Dedifferentiated amniotic fluid mesenchymal stem cell (primary cell): ENCODE results near the gene PTPN13.

Experiments
- DNase-seq: peaks from one replicate; pipeline ENCODE4 v3.0.0-alpha.2; 2016; ENCODE audit errors: extremely low spot score

The PTPN13 gene

DNA sequence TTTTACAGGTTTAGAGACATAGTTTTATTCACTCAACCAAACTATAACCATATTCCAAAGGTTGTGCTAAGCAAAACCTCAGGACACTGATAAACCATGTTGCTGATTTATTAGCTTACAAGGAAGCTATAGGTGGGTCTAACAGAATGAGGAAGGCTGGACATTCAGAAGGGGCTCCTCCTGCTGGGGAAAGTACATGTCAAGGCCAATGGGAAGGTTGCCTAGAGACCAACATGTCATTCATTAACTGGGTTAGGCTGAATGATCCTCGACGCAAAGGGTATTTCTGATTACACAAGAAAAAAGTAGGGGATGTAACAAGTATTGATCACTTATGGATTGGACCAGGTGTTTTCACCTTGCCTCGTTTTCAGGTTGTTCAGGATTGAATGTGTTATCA is 224.7 kb downstream of the PTPN13 start:
- DNase-seq: no peak

GRCh38 chr4:86819561-86819960 is 225.4 kb downstream of the PTPN13 start:
- no peak for DNase-seq

DNA sequence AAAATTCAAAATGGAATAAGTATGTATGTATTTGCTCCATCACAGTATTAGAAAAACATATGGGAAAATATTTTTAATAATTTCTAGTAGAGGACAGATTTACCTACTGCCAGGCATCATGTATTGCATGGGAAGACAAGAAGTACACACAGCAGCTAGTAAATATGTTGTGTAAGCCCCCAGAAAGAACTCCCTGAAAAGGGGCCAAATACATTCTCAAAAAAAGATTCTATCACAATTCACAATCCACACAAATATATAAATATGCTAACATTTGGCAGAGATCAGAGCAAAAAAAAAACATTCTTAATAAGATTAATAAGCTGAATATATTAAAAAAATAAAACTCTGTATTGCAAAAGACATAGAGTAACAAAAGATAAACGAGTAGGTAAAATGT is 227.0 kb downstream of the PTPN13 start:
- no peak for DNase-seq

DNA sequence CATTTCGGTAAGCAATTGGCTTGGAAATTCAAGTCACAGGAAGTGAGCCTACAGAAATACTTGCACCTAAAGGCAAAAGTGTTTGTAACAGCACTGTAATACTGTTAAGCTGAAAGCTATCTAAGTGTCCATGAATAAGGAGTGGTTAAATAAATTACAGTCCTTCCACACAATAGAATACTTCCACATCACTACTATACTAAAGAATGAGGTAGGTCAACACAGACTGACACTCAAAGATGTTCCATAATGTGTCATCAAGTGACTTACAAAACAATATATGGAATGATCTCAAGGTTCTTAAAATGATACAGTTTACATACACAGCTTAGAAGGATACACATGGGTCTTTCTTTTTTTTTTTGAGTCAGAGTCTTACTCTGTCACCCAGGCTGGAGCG is 228.0 kb downstream of the PTPN13 start:
- DNase-seq: no peak

GRCh38 chr4:86825511-86825910 is 231.4 kb downstream of the PTPN13 start:
- no peak for DNase-seq

DNA sequence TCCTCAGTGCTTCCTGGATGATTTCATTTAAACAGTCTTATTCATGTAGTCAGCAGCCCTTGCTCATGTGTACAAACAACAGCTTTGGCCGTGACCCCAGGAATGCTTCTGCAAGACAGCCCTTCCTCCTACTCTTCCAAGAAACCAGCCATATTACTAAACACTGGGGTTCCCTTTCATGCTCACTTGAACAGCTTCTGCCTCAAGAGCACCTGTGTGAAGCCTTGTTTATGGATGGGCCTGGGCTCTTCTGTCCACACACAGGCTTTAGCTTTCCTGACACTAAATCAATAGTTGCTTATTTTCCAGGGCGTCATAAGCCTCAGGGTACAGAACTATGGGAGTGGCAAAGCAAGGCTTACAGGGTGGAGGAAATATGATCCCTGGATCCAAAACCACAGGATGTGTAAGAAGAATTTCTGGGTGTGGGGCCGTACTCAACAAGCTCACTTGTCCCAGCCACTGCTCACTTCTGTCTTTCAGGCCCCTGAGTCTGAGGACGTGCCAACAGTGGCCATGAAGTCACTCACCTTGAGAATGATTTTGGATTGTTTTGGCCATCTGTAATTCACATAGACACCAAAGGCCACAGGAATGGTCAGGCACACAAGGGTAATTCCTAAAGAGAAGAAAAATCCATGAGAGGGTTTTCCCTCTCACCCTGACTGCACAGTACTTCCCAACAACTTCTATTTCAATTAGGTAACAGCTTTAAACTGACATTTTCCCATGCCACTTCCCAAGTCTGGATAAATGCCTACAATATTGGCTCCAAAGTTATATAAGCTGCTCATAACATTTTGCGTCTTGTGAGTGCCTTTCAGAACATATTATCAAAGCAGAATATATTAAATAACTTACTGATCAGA is 237.4 kb downstream of the PTPN13 start:
- peak; percentile 88 for DNase-seq

GRCh38 chr4:86833615-86834014 is 239.5 kb downstream of the PTPN13 start:
- DNase-seq: no peak

- DNase-seq: no peak
Observed at GRCh38 chr4:86834901-86835300, 240.8 kb downstream of the PTPN13 start.

GRCh38 chr4:86835677-86836076 is 241.6 kb downstream of the PTPN13 start:
- no peak for DNase-seq

GRCh38 chr4:86837691-86838503 is 243.8 kb downstream of the PTPN13 start:
- DNase-seq: no peak

GRCh38 chr4:86840858-86841257 is 246.7 kb downstream of the PTPN13 start:
- no peak for DNase-seq

DNA sequence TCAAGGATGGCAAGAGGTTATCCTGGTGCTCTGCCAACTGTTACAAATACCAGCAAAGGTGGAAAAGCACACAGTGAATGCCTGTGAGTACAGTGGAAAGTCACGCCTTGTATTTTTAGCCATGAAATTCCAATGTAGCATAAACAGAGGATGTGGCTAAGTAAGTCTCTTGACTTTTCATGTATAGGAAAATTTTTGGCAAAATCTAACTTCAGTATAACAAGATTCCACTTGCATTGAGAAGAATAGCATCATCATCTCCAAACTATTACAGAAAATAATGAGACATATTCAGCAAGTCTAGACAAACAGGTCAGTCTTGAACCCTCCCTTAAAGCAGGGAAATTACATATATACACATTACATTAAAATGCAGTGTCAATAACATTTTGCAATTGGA is 247.2 kb downstream of the PTPN13 start:
- DNase-seq: no peak

DNA sequence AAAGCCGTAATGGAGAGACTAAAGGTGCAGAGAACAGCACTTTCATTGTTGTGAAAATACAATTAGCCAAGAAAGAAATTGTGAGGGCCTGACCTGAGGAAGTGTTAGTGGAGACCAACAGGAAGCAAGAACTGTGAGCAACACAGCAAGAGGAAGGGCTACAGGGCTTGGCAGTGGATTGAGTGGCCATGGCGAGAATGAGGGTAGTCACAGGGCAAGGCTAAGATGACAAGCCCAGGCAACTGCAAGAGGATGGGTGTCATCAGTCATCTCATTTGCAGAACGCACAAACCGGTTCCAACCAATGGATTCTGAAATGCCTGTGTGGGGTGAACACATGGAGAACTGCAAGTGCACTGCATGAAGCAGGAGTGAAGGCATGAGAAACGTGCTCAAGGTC is 251.5 kb downstream of the PTPN13 start:
- no peak for DNase-seq

DNA sequence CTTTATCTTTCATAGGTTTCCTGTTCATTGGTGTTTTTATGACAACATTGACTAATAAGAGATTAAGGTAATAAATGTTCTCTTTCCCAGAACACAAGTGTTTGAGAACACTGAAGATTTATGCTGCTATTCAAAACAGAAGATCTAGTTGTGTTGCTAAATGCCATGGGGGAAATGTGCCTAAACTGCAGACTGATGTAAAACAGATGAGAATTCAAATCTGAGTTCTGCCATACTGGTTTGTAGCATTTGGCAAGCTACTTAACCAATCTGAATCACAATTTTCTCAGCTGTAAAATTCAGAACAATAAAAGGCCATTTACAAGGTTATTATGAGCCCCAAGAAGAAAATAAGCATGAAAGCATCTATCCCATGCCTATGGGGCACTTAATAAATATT is 252.8 kb downstream of the PTPN13 start:
- no peak for DNase-seq

DNA sequence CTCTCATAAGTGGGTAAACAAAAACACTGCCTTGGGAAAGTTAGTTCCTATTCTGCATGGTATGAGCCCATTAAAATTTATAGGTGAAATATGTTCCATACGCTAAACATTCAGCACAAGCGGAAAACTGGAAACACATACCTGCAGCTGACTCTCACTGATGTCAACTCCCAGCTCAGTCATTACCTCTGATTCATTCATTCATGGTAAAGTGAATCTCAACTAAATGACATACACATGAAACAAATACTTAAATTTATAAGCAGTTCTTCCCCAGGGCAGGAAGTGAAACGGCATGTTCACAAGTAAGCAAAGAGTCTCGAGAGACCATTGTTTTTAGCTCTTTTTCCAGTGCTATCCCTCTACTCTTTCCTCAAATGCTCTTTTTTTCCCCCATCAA is 253.5 kb downstream of the PTPN13 start:
- no peak for DNase-seq

DNA sequence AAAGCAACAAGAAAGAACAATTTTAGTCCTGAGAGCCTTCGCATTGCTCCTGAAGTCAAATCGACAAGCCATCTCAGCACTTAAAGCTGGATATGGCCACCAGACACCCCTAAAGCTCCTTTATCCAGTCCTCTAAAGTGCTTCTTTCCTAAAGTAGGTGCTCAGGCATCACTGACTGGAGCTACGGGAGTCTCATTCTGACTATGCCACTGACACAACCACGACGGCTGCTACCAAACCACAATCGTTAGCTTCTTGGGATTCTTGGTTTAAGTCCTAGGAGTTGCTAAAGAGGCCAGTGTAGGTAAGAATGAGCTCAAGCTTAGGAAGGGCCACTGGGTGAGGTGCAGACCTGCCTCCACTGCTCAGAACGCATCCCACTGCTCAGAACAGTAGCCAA is 254.0 kb downstream of the PTPN13 start:
- no peak for DNase-seq

DNA sequence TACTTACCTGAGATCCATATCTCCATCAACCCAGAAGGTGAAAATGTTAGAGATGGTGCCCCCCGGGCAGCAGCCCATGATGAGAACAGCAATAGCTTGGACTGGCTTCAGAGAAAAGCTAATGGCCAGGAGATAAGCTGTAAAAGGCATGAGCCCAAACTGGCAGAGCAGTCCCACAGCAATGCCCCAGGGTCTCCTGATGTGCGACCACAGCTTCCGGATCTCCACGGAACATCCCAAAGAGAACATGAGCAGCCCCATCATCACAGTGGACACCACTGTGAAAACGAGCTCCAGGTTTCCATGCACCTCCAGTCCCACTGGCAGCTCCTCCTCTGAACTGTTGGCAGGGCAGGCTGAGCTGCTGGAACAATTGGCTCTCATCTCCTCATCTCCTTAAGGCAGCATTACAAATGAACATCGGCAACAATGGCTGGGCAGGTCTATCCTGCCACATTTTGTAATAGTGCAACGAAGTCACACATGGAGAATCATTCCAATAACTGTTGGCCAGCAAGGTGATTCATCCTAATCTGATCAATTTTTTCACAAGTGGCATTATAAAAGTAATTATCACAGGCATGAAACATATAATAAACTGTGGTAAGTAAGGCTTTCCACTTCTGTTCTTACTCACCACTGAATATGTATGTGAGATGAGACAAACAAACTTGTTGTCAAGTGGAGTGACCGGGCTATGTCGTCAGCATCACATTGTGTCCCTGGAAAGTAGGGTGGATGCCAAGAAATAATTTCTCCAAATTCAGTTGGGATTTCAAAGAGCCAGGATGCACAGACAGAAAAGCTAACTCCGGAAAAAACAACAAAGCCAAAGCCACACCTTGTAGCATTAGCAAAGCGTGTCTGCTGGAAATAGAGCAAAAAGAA is 254.9 kb downstream of the PTPN13 start, which contains the start of gene SLC10A6:
Gene SLC10A6, minus strand, starts transcription at position 653 of the 888 bp plus-strand sequence. Its CDS starts 269 bp downstream, at position 384.
- no peak for DNase-seq

DNA sequence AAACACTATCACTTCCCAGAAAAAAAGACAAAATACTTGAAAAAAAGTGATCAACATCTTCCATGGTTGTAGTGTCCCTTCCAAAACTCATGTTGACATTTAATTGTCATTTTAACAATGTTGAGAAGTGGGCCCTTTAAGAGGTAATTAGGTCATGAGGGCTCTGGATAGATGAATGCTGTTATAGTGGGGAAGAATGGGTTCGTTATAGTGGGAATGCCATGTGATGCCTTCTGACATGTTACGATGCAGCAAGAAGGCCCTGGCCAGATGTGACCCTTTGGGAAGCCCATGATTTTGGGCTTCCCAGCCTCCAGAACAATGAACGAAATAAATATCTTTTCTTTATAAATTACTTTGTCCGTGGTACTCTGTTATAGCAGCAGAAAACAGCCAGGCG is 259.1 kb downstream of the PTPN13 start:
- no peak for DNase-seq

GRCh38 chr4:86855572-86855971 is 261.5 kb downstream of the PTPN13 start:
- no peak for DNase-seq

DNA sequence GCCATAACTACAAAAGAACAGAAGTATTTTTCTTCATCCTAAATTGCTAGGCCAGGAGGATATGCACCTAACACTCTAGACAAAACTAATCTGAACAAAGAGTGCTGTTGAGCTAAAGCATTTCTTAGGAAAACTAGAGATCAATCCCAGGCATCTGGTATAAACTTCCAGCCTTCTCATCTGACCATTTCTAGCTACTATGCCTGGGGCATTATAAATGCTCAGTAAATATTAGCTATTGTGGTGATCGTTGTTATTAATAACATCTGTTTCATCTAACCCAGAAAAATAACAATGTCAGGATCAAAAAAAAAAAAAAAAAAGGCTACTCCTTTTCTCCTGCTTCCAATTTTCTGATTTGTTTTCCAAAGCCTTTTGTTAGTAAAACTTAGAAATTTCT is 262.8 kb downstream of the PTPN13 start:
- DNase-seq: no peak

GRCh38 chr4:86857341-86858052 is 263.4 kb downstream of the PTPN13 start:
- DNase-seq: no peak
